Activated naive CD8-positive, alpha-beta T cell treated with anti-CD3 and anti-CD28 coated beads for 36 hours (primary cell): ENCODE results near the gene BMP6. TPM values are rescaled to one million over a fixed set of nuclear protein-coding genes. Genes with fewer than 3 reads are reported as not detected.
"Not testable (repeated sequence)": the region's sequence is repeated elsewhere in the genome, so short reads cannot be mapped to it uniquely, and the experiment has no call there.

Experiments used
- DNase-seq: peaks from one replicate; pipeline ENCODE4 v3.0.0; 2021
- H3K27ac Mint-ChIP-seq: one replicate; pipeline ENCODE4 v1.8.0; 2022; ENCODE audit warnings: mild to moderate bottlenecking, moderate library complexity, mixed read lengths
- H3K27me3 Mint-ChIP-seq: one replicate; pipeline ENCODE4 v1.8.0; 2022; ENCODE audit warnings: mild to moderate bottlenecking, mixed read lengths
- H3K36me3 Mint-ChIP-seq: one replicate; pipeline ENCODE4 v1.8.0; 2021; ENCODE audit warnings: mild to moderate bottlenecking, mixed read lengths
- H3K4me1 Mint-ChIP-seq: one replicate; pipeline ENCODE4 v1.8.0; 2021; ENCODE audit warnings: mixed read lengths
- H3K4me3 Mint-ChIP-seq: one replicate; pipeline ENCODE4 v1.8.0; 2022; ENCODE audit warnings: mild to moderate bottlenecking, moderate library complexity, mixed read lengths
- H3K9me3 Mint-ChIP-seq: one replicate; pipeline ENCODE4 v1.8.0; 2022; ENCODE audit warnings: mixed read lengths
- total RNA-seq, 2 experiments: library from RNA; stranded (reverse); gene quantifications; one replicate each; pipeline ENCODE4 v1.2.3, GENCODE V29; 2021

BMP6 gene
- total RNA-seq, 2 experiments from 2014 or later = not detected

GRCh38 chr6:7881765-7882500, 156.0 kb downstream of the BMP6 start:
- Mint-ChIP-seq H3K4me1 (no peaks in the 10 kb centered on the region), H3K9me3 (no peaks in the 10 kb centered on the region), H3K36me3 (peaks cover 38% of the 10 kb centered on the region), H3K27me3 (no peaks in the 10 kb centered on the region), H3K27ac (no peak overlapping the region), H3K4me3 (no peak overlapping the region)
- DNase-seq = no peak

- no peak for DNase-seq
- Mint-ChIP-seq H3K27me3 (no peaks in the 10 kb centered on the region), H3K4me1 (no peaks in the 10 kb centered on the region), H3K36me3 (peaks cover 42% of the 10 kb centered on the region), H3K9me3 (no peaks in the 10 kb centered on the region), H3K27ac (no peak overlapping the region), H3K4me3 (no peak overlapping the region)
Observed at GRCh38 chr6:7882505-7883257, 156.8 kb downstream of the BMP6 start.

- H3K36me3 Mint-ChIP-seq = peaks cover 47% of the 10 kb centered on the region
- no peak overlapping the region for H3K27ac Mint-ChIP-seq
- no peaks in the 10 kb centered on the region for H3K4me1 Mint-ChIP-seq
- no peaks in the 10 kb centered on the region for H3K9me3 Mint-ChIP-seq
- DNase-seq = no peak
- no peak overlapping the region for H3K4me3 Mint-ChIP-seq
- no peaks in the 10 kb centered on the region for H3K27me3 Mint-ChIP-seq
Observed at GRCh38 chr6:7883381-7883780, 157.5 kb downstream of the BMP6 start.

GRCh38 chr6:7886132-7886531, 160.2 kb downstream of the BMP6 start:
- H3K27ac Mint-ChIP-seq = no peak overlapping the region
- peaks cover 45% of the 10 kb centered on the region for H3K36me3 Mint-ChIP-seq
- no peaks in the 10 kb centered on the region for H3K9me3 Mint-ChIP-seq

GRCh38 chr6:7887278-7887991, 161.5 kb downstream of the BMP6 start:
- Mint-ChIP-seq H3K4me3 (no peak overlapping the region), H3K36me3 (peaks cover 51% of the 10 kb centered on the region), H3K4me1 (no peaks in the 10 kb centered on the region), H3K27ac (no peak overlapping the region), H3K9me3 (no peaks in the 10 kb centered on the region), H3K27me3 (no peaks in the 10 kb centered on the region)
- no peak for DNase-seq

More at GRCh38 chr6:7886132-7886531, 160.2 kb downstream of the BMP6 start:
- no peak overlapping the region for H3K4me3 Mint-ChIP-seq
- no peak for DNase-seq
- no peaks in the 10 kb centered on the region for H3K27me3 Mint-ChIP-seq
- no peaks in the 10 kb centered on the region for H3K4me1 Mint-ChIP-seq

- no peak for DNase-seq
- no peaks in the 10 kb centered on the region for H3K27me3 Mint-ChIP-seq
- H3K36me3 Mint-ChIP-seq = peaks cover 50% of the 10 kb centered on the region
- no peaks in the 10 kb centered on the region for H3K4me1 Mint-ChIP-seq
- no peak overlapping the region for H3K27ac Mint-ChIP-seq
- H3K9me3 Mint-ChIP-seq = no peaks in the 10 kb centered on the region
- no peak overlapping the region for H3K4me3 Mint-ChIP-seq
Observed at GRCh38 chr6:7888587-7889357, 162.9 kb downstream of the BMP6 start.

- Mint-ChIP-seq H3K36me3 (peaks cover 45% of the 10 kb centered on the region), H3K4me1 (no peaks in the 10 kb centered on the region), H3K27me3 (no peaks in the 10 kb centered on the region), H3K4me3 (no peak overlapping the region), H3K27ac (no peak overlapping the region), H3K9me3 (no peaks in the 10 kb centered on the region)
- no peak for DNase-seq
Observed at GRCh38 chr6:7891078-7891872, 165.4 kb downstream of the BMP6 start.

GRCh38 chr6:7892367-7892766, 166.5 kb downstream of the BMP6 start:
- H3K4me1 Mint-ChIP-seq, H3K27me3 Mint-ChIP-seq, H3K9me3 Mint-ChIP-seq, H3K4me3 Mint-ChIP-seq, H3K27ac Mint-ChIP-seq, DNase-seq: not testable (repeated sequence)
- H3K36me3 Mint-ChIP-seq = peaks cover 45% of the 10 kb centered on the region

- Mint-ChIP-seq H3K27ac (no peak overlapping the region), H3K36me3 (peaks cover 46% of the 10 kb centered on the region), H3K27me3 (no peaks in the 10 kb centered on the region), H3K4me3 (no peak overlapping the region), H3K9me3 (no peaks in the 10 kb centered on the region), H3K4me1 (no peaks in the 10 kb centered on the region)
- DNase-seq = no peak
Observed at GRCh38 chr6:7893342-7893741, 167.4 kb downstream of the BMP6 start.

GRCh38 chr6:7894262-7895124, 168.6 kb downstream of the BMP6 start:
- H3K27ac Mint-ChIP-seq = no peak overlapping the region
- no peaks in the 10 kb centered on the region for H3K4me1 Mint-ChIP-seq
- peaks cover 53% of the 10 kb centered on the region for H3K36me3 Mint-ChIP-seq

GRCh38 chr6:7895125-7895423, 169.2 kb downstream of the BMP6 start:
- Mint-ChIP-seq H3K27me3 (no peaks in the 10 kb centered on the region), H3K27ac (no peak overlapping the region), H3K4me3 (no peak overlapping the region), H3K9me3 (no peaks in the 10 kb centered on the region), H3K4me1 (no peaks in the 10 kb centered on the region), H3K36me3 (peaks cover 53% of the 10 kb centered on the region)
- no peak for DNase-seq

More at GRCh38 chr6:7894262-7895124, 168.6 kb downstream of the BMP6 start:
- DNase-seq = no peak
- H3K27me3 Mint-ChIP-seq = no peaks in the 10 kb centered on the region
- H3K4me3 Mint-ChIP-seq = no peak overlapping the region
- no peaks in the 10 kb centered on the region for H3K9me3 Mint-ChIP-seq

- no peak overlapping the region for H3K27ac Mint-ChIP-seq
- peaks cover 50% of the 10 kb centered on the region for H3K36me3 Mint-ChIP-seq
- no peak for DNase-seq
- no peaks in the 10 kb centered on the region for H3K4me1 Mint-ChIP-seq
- no peak overlapping the region for H3K4me3 Mint-ChIP-seq
- H3K27me3 Mint-ChIP-seq = no peaks in the 10 kb centered on the region
- H3K9me3 Mint-ChIP-seq = no peaks in the 10 kb centered on the region
Observed at GRCh38 chr6:7896465-7896987, 170.6 kb downstream of the BMP6 start.

- no peak overlapping the region for H3K27ac Mint-ChIP-seq
- no peaks in the 10 kb centered on the region for H3K9me3 Mint-ChIP-seq
- DNase-seq = no peak
- peaks cover 40% of the 10 kb centered on the region for H3K36me3 Mint-ChIP-seq
- H3K27me3 Mint-ChIP-seq = no peaks in the 10 kb centered on the region
- no peaks in the 10 kb centered on the region for H3K4me1 Mint-ChIP-seq
- H3K4me3 Mint-ChIP-seq = no peak overlapping the region
Observed at GRCh38 chr6:7897461-7898192, 171.7 kb downstream of the BMP6 start.
